SKM-1 (cell line): ENCODE measurements around the gene DOCK9.

Experiments
- DNase-seq: peaks from one replicate; lab custom pipeline; 2025; ENCODE audit not compliant: unreplicated experiment; lab: John Stamatoyannopoulos, UW

DOCK9 gene

DNA sequence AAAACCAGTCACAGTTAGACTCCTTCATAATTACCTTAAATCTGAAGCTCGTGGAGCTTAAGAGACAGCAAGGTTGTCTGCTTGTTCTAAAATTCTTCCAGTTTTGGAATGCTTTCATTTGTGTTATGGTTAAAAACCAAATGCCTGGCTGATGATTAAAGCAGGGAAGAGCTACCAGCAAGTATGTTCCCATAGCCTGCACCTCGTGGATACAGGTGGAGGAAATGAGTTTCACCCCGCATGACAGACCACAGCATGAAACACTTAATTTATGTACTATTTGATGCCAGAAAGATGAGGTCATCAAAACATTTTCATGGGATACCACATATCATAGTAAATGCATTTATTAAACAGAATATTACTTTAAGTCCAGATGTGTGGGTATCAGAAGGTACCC is 416 bp upstream of the DOCK9 start:
- no peak for DNase-seq

DNA sequence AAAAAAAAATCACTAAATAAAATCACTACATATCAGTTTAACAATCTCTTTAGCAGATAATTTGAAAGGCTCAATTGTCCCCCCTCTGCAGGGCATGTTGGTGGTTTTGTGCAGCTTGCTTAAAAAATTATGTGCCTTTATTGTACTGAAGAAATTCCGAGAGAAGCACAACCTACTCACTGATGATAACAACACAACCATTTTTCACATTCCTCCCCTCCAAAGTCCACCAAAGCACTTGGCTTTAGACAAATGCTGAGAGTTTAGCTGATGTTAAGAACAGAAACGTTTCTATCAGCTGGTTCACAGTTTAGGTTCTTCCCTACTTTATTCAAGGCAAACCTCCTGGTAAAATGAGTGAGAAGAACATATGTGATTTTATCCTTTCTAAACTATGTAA is 923 bp downstream of the DOCK9 start:
- no peak for DNase-seq

DNA sequence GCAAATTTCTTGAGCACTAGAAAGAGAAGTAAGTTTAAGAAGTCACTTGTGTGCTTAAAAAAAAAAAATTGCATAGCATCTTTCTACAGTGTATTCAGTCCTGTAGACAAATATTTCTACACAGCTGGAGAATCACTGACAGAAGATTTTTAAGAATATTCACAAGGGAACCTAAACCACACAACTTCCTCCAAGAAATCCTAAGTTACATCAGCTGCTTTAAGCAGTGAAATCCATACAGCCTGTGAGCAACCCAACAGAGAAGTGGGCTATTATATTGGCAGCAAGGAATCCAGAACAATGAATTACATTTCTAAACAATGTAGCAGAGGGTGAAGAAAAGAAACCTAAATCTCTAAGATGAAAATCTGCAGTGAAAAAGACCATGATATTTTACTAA is 1.5 kb downstream of the DOCK9 start:
- DNase-seq: no peak

DNA sequence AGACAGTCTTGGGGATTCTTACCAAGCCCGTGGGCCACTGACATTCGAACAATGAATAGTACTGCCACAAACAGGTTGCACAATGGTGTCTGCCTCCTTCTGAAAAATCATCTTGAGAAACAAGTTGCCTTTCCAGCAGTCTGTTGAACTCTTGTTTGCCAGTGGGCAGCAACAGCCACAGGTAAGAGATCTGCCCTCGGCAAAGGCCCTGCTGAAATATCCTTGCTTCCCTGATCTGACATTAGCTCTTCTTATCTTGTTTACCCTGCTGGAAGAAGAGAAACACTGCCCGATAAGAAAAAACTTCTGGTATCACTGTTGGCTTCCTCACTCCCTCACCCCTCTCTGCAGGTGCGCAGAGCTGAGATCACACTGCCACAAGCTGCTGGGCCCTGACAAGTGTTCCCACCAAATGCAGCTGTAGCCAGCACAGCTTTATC is 2.0 kb downstream of the DOCK9 start:
- no peak for DNase-seq

DNA sequence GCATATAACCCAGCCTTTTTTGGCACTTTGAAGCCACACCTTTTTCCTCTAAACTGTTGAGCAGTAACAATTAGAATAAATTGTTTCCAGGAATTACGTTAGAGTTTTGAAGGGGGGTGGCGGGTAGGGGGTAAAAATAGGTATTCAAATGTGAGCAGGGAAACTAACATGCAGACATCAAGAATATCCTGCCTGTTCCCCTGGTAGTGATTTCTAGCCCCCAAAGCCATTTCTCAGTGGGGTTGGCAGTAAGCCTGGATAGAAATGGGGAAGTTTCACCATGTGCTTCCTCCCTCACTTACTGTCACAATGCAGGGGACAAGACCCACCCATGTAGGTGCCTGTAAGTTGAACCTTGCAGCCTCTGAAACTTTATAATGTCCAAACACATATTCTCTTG is 3.8 kb downstream of the DOCK9 start:
- peak; percentile 14 for DNase-seq

GRCh38 chr13:98972627-98973026 is 5.2 kb downstream of the DOCK9 start:
- no peak for DNase-seq

GRCh38 chr13:98972059-98972458 is 5.8 kb downstream of the DOCK9 start:
- DNase-seq: no peak

- DNase-seq: no peak
Measured at GRCh38 chr13:98970330-98970729, 7.5 kb downstream of the DOCK9 start.

DNA sequence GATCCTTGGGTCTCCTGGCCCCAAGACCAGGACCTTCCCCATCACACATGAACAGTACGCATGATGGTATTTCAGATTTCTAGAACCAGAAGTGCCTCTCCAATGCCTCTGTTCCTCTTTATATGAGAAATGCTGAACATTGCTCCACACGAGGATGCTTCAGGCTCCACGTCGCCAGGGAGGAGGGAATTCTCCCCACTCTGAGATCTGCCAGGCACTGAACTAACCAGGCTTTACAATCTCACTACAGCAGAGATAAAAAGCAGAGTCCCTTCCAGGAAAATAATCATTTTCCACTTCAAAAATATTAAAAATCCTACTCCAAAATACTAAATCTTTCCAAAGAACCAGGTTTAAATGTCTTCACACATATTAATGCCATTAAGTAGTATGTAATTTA is 10.4 kb downstream of the DOCK9 start:
- DNase-seq: no peak

DNA sequence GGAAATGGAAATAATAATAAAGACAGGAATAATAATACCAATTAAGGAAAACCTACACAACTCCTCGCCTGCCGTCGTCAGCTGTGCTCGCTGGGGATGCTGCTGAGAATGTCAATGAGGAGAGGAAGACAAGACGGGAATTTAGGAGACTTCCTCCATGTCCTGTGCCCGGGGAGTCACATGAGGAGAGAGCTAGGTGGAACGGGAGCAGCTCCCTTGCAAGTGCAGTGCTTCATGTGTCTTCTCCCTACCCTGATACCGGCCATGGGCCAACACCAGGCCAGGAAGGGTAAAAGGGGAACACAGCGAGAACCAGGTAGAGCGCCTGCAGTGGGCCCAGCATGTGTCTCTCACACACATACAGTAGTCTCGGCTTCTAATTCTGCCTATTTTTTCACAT is 11.8 kb downstream of the DOCK9 start:
- no peak for DNase-seq

DNA sequence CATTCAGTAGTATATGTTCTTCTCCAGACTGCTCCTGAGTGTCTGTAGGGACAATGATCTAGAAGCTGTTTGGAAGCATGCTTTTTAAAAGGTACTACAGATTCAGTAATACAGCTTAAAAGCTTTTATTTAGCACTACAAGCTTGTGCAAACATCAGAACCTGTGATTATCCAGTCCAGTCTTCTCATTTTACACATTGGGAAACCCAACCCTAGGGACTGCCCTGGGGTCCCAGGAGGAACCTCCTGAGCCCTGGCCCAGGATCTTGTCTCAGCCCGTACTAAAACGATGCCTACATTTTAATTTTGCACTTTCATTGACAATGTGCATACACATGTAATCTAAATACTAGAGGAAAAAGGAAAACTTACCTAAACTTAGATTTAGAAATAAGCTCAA is 12.5 kb downstream of the DOCK9 start:
- DNase-seq: no peak

- no peak for DNase-seq
Measured at GRCh38 chr13:98963917-98964316, 13.9 kb downstream of the DOCK9 start.

DNA sequence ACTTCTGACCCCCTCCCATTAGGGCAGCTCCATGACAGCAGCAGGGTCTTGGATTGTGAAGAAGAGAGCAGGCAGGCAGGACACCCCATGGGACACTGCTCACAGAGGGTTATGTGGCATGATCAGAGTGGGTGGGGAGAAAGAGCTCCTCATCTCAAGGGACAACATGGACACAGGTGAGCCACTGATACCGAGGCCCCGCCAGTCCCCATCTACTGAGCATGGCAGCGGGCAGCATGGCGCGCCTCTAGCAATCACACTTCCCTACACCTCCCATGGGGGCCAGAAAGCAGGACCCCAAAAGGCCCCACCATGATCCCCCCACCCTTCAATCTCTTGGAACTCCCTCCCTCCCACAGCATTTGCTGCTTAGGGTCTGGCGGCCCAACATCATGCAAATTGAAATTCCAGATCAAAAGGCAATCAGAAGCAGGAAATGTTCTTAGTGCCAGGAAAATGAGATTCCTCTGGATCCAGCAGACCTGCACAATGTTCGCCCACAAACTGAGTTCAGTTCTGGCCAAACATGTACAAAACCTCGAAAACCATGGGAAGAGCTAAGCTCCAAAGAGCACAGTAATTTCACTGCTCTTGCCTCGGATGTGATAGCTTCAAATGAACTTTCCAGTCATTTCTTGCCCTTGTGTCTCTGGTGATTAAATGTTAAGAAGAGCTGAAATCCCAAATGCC is 14.8 kb downstream of the DOCK9 start:
- DNase-seq: no peak

- no peak for DNase-seq
Measured at GRCh38 chr13:98961503-98962105, 16.3 kb downstream of the DOCK9 start.

- no peak for DNase-seq
Measured at GRCh38 chr13:98960606-98961502, 17.0 kb downstream of the DOCK9 start.

- DNase-seq: no peak
Measured at GRCh38 chr13:98959786-98960605, 17.9 kb downstream of the DOCK9 start.

GRCh38 chr13:98959291-98959690 is 18.6 kb downstream of the DOCK9 start:
- DNase-seq: no peak

DNA sequence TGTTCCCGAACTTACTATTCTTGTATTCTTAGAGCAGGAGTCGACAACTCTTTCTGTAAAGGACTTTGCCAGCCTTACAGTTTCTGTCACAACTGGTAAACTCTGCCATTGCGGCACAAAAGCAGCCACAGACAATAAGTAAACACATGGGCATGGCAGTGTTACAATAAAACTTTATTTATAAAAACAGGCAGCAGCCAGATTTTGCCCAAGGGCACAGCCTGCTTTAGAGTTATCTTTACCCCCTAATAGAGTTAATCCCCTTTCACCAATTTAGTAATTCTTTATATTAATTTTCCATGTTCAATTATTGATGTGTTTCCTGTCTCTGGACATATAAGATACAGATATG is 19.4 kb downstream of the DOCK9 start:
- no peak for DNase-seq

GRCh38 chr13:98957731-98958442 is 20.0 kb downstream of the DOCK9 start:
- no peak for DNase-seq

DNA sequence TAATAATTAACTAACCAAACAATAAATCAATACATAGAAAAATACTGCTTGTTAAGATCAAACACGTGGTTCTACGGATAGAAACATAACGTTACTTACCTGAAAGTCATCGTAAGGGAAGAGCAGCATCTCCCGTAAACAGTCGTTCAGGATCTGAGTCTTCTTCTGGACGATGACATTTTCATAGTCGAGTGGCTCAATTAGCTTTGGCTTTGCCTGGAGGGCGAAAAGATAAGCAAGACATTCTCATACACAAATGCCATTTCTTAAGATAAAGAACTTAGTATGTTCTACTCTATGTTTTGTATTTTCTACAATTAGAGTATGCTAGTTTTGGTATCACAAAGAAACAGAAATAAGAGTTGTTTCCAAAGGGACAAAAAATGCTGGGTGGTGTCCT is 22.5 kb downstream of the DOCK9 start:
- no peak for DNase-seq

- DNase-seq: no peak
Measured at GRCh38 chr13:98954313-98954712, 23.6 kb downstream of the DOCK9 start.
